Activated T-helper 1 cell treated with Interleukin-2 at 50 U/mL for 16 hours (primary cell): ENCODE data around the gene UIMC1.

Experiments used
- DNase-seq: peaks from one replicate; pipeline ENCODE4 v3.0.0-alpha.2; 2020; ENCODE audit warnings: low read depth

UIMC1 gene

GRCh38 chr5:176902102-176902814 lies 104.3 kb downstream of the UIMC1 start:
- no peak for DNase-seq

DNA sequence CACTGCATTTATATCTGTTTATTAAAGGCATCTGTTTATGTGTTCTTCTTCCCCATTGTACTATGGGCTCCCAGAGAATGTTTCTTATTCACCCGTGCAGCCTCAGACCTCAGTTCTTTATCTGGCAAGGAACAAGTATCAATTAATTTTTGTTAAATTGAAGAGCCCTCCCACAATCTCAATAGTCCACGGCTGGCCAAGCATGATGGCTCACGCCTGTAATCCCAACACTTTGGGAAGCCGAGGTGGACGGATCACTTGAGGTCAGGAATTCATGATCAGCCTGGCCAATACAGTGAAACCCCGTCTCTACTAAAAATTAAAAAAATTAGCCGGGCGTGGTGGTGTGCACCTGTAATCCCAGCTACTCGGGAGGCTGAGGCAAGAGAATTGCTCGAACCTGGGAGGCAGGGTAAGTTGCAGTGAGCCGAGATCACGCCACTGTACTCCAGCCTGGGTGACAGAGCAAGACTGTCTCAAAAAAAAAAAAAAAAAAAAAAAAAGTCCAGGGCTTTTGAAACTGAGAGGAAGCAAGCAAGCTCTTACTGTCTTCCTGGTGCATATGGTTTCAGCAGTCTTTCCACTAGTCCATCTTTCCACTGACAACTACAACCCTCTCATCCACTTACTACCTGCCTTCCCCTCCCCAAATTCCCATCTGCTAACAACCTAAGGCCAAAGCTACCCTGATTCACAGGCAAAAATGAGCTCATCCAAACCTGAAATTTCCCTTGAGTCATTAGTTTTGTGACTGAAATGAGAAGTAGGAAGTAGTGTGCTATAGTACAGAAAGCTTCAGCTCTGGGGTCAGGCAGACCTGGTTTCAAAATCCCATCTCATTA lies 105.1 kb downstream of the UIMC1 start:
- no peak for DNase-seq

DNA sequence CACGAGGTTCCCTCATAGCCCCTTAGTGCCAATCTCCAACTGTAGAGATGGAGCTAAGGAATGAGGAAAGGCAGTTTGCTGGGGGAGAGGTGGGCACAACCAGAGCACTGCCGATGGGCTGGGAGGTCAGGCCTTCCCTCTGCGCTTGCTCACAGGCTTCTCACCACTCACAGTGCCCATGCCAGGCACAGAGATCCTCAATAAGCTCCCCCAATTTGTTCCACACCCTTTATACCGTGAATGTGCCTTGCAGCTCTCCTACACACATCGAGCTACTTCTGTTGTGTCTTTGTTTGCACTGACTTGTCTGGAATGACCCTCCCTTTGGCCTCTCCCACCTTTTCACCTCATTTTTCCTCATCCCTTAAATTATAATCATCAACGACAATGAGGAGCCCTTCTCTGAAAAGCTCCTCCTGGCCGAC lies 105.8 kb downstream of the UIMC1 start:
- DNase-seq, result no peak

- no peak for DNase-seq
Observed at GRCh38 chr5:176899946-176900779, 106.4 kb downstream of the UIMC1 start.

- DNase-seq, result no peak
Observed at GRCh38 chr5:176899296-176899891, 107.2 kb downstream of the UIMC1 start, which contains the start of gene HK3. Gene HK3, minus strand, starts transcription at chr5:176899346. Its CDS starts 3,187 bp downstream, at chr5:176896159.

GRCh38 chr5:176897263-176897662 lies 109.3 kb downstream of the UIMC1 start:
- no peak for DNase-seq

DNA sequence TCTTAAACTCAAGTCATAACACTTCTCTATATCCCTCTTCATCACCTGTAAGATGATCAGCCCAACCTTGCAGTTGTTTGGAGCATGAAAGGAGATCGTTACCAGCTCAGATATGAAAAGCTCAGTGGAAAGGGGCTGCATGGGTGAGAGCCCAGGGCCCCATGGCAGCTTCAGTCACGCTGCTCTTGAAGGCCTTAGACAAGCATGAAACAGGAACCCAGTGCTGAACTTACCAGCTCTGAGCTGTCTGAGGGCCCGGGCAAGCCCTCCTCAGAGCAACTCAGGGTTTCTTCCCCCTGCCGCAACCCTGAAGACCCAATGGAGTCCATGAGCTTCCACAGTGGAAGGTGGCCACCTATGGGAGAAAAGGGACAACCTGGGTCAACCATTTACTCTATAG lies 110.7 kb downstream of the UIMC1 start:
- DNase-seq, result no peak

DNA sequence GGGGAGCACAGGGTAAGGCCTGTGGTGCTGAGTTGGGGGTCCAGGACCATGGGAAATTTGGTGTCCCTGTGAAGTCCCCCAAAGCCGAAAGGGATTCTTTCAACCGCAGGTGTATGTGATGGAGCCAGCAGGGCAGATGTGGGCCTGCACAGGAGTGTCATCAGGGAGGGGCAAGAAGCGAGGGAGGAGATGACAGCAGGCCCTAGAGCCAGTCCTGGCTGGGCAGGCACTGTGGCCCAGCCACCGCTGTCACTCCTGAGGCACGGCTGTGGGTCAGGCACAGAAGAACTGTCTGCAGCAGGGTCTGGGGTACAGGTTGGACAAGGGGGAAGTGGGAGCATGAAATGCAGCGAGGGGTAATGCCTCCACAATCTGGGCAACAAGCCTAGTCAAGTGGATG lies 112.3 kb downstream of the UIMC1 start:
- DNase-seq, result no peak

DNA sequence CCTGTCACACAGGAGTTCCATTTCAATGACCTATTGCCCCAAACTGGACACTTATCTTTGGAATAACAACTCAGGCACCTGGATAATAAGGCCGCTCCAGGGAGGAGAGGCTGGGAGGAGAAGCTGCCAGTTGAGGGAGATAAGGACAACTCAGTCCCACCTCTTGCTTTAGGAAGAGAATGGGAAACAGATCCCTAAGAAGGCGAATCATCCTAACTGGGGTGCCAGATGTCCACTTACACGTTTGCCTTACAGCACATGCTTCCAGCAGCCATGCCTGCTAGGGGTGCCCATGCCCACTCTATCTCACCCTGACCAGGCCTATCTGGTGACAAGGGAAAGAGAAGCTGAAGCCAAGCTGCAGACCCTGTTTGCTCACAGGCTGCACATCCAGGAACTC lies 113.9 kb downstream of the UIMC1 start:
- DNase-seq, result no peak

DNA sequence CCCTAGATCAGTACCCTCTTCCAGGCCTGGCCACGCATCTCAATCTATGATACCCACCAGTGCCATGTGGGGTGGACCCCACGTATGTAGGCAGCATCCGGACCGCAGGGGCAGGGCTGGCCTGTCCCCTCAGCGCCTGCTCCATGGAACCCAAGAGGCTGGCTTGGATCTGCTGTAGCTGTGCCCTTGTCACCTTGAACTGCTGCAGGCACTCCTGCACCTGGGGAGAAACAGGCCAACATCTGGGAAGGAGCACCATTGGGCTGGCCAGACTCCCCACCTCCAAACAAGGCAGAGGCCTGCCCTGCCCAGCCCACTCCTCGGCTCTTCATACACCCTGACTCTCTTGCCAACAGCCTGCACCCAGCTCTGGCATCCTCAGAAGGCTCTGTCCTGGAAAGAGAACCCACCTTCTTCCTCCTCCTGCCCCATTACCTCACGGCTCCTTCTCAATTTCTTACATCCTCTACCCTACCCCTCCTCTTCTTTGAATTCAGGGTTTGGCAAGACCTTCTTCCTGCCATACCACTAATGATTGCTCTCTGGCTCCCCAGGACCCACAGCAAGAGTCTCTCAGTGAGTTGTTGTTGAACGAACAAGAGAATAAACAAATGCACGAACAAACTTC lies 115.1 kb downstream of the UIMC1 start:
- DNase-seq, result no peak

- DNase-seq, result no peak
Observed at GRCh38 chr5:176890455-176891330, 115.9 kb downstream of the UIMC1 start.

DNA sequence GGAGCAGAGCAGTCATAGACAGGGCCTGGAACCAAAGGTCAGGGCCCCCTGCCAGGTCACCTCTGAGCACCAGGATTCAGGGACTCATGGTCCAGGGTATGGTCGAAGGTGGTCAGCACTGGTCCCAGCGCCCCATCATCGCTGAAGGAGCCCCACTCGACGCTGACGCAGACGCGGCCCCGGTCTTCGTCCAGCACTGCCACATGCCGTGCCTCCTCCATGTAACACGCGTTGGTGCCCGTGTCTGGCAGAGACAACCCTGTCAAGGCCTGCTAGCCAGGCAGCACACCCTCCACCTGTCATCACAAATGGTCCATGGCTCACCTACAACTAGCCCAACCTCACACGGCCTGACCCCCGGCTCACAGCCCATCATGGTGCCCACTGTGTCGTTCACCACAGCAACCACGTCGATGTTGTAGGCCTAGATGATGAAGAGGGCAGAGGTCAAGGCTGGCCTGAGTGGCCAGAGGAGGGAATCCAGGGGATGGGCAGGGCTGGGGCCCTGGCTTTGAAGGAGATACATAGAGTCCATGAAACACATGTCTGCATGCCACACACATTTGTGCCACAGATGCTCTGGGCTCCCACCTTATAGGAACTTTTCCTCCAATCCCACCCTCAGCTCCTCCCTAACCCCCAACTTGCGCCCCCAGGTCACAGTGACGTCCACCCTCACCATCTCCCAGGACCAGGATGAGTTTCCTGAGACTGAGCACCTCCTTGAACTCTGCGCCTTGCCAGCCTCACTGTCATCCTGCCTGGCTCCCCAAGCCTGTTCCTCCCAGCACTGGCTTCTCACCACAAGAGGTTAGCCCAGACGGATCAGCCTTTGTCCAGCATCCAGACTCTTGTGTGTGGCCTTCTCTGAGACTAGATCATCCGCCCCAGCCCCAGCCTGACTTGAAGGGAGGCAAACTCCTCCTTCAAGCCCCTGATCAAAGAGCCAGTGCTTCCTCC lies 117.0 kb downstream of the UIMC1 start:
- DNase-seq, result no peak

DNA sequence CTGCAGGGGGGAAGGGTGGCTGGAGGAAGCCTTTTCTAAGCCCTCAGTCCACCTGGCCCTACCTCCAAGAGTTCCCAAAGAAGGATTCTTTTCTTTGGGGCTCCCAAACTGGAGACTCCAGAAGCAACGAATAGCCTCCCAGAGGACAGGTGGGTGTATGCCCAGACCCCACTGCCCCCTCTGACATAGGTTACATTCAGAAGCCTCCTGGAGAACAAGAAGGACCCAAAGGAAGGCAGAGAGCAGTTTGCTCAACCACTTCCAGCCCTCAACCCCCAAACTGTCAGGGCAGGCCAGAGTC lies 117.8 kb downstream of the UIMC1 start:
- DNase-seq, result no peak

DNA sequence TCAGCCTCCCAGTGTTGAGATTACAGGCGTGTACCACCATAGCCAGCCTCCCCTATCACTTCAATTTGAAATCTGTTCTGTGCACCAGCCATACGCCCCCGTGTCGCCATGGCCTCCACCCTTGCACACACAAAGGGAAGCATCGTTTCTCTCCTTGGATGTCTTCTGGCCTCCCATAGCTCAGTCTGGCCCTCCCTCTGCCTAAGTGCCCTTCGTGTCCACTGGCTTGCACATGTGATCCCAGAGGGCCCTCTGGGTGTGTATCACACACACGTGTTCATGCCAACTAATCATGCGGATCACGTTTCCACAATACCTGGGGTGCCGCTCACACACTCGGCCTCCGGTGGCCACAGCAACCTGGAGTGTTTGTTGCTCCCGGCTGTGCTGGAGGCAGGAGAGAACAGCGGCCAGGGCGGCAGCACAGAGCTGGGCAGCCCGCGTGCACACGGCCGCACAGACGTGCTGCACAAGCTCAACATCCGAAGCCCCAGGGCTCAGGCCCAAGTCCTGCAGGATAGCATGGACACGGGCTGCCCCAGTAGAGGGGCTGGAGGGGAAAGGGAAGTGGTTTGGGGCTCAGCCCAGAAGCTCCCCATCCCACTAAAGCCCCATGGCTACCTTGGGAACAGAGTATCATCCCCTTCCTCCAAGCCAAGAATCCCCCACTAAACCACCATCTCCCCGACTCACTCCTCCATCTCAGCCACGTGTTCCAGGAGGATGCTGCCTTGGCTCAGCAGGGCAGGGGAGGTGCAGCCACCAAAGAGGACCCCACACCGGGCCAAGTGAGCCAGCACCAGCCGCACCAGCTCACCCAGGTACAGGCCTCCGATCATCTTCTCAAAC lies 118.3 kb downstream of the UIMC1 start:
- no peak for DNase-seq

DNA sequence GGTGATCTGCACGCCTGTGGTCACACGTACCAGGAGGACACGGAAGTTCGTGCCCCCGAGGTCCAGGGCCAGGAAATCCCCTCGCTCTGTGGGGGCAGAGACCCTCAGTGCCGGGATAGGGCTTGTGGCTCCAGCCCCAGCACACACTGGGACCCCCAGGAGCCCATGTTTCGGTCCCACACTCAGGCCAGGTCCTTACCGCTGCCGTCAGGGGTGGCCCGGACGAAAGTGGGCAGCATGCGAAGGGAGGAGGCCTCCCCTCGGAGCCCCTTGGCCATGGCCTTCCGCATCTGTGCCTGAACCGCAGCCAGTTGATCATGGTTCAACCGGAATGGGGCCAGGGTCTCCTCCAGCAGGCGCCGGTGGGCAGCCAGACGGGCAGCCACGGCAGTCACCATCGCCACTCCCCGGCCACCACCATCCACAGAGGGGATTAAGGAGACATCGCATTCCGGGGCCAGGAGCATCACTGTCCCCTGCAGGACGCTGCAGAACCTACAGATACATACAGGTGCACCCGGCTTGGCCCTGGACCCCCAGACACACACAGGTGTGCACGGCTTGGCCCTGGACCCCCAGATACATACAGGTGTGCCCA lies 119.2 kb downstream of the UIMC1 start:
- DNase-seq, result no peak

DNA sequence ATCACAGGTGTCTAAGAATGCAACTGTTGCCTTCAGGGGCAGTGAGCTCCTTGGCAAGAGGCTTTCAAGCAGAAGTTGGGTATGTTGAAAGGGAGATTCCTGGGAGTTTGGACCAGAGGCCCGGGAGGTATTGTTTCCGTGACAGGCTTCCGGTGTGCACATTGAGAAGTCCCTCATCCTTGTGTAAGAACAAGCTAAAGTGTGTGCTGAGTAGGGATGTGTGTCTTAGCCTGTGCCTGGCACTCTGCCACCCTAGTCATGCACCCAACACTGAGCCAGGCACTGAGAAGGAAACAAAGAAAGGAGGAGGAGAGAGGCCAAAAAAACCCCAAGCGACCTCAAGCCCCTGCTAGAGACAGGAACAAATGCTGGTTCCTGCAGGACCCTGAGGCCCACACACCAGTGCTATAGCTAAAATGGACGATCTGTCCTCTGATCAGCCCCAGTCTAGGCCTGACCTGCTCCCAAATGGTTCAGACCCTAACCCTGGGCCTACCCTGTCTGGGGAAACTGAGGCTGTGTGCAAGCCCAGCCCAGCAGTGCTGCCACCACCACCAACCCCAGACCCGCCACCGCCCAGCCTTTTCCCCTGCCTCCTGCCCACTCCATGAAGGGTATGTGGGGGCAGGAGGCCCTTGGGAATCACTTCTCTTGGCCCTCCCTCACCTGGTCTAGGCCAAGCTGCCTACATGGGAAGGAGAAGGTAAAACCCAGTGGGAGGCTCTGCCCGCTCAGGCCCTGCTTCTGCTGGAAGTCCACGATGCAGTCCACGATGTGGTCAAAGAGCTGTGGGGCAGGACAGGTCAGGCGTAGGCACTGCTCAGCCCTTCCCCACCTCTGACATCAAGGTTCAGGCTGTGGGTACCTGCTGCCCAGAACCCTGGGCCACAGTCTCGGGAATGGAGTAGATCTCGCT lies 120.0 kb downstream of the UIMC1 start:
- DNase-seq, result no peak

GRCh38 chr5:176884571-176884890 lies 122.0 kb downstream of the UIMC1 start:
- no peak for DNase-seq
